HTERT RPE-1 (cell line): ENCODE measurements around the gene FAM131B.
"Not testable (repeated sequence)": the region's sequence is repeated elsewhere in the genome, so short reads cannot be mapped to it uniquely, and the experiment has no call there.

ENCODE experiments used
- in situ Hi-C: fragments of 300-500 bp; cut with MboI; formaldehyde crosslinking; loops from 4 replicates; pipeline ENCODE4 v1.14.3; 2020; ENCODE audit warnings: low sequenced_read_pairs

The FAM131B gene

GRCh38 chr7:143362131-143363015 lies at the start of gene FAM131B:
FAM131B (minus strand) TSS chr7:143362713; CDS start chr7:143362603, 110 bp downstream.
- in situ Hi-C loops = no loop called here

- in situ Hi-C loops = no loop called here
These were observed 49.6 kb upstream of the FAM131B start for GRCh38 chr7:143411976-143412708.

- in situ Hi-C loops = no loop called here
These were observed 48.0 kb upstream of the FAM131B start for GRCh38 chr7:143410521-143411004.

- in situ Hi-C loops = no loop called here
These were observed 46.4 kb upstream of the FAM131B start, which contains the start of gene EPHA1 for GRCh38 chr7:143408686-143409561. EPHA1 (minus strand) TSS chr7:143408856; CDS start chr7:143408805, 51 bp downstream.

- in situ Hi-C loops = no loop called here
These were observed 45.8 kb upstream of the FAM131B start for GRCh38 chr7:143408252-143408685.

GRCh38 chr7:143407287-143408251 lies 45.1 kb upstream of the FAM131B start:
- in situ Hi-C loops = no loop called here

GRCh38 chr7:143406002-143406357 lies 43.5 kb upstream of the FAM131B start:
- in situ Hi-C loops = no loop called here

GRCh38 chr7:143405173-143406001 lies 42.9 kb upstream of the FAM131B start:
- in situ Hi-C loops = no loop called here

GRCh38 chr7:143402233-143402632 lies 39.7 kb upstream of the FAM131B start:
- in situ Hi-C loops = not testable (repeated sequence)

GRCh38 chr7:143401265-143401664 lies 38.8 kb upstream of the FAM131B start:
- in situ Hi-C loops = no loop called here

GRCh38 chr7:143399642-143400041 lies 37.1 kb upstream of the FAM131B start:
- in situ Hi-C loops = no loop called here

- in situ Hi-C loops = no loop called here
These were observed 36.6 kb upstream of the FAM131B start for GRCh38 chr7:143399151-143399550.

- in situ Hi-C loops = no loop called here
These were observed 36.1 kb upstream of the FAM131B start for GRCh38 chr7:143398616-143399015.

GRCh38 chr7:143397710-143398530 lies 35.4 kb upstream of the FAM131B start:
- in situ Hi-C loops = no loop called here

- in situ Hi-C loops = no loop called here
These were observed 34.4 kb upstream of the FAM131B start for GRCh38 chr7:143396625-143397556.

- in situ Hi-C loops = no loop called here
These were observed 33.7 kb upstream of the FAM131B start for GRCh38 chr7:143396182-143396581.
